Tibial nerve (tissue), 4 donors: ENCODE measurements around the gene CRYBG1.

Experiments
- CTCF ChIP-seq, 5 experiments: fragments of 200-600 bp in 3 of 5; fragments of 450-650 bp in 2 of 5; sonication (generic) in 3 of 5; IDR thresholded peaks; one replicate each; pipeline ENCODE4 v1.5.1; 2016 to 2019; ENCODE audit warnings: antibody characterized with exemption in 5 of 5, mild to moderate bottlenecking in 3 of 5, moderate library complexity in 2 of 5
- EP300 ChIP-seq, 2 donors: sonication (generic); formaldehyde crosslinking; IDR thresholded peaks; one replicate each; pipeline ENCODE4 v1.6.1; 2017; ENCODE audit warnings: antibody characterized with exemption in 2 of 2, mild to moderate bottlenecking in 1 of 2

GRCh38 chr6:106556368-106556960 lies 195.9 kb downstream of the CRYBG1 start:
- TF ChIP-seq EP300 (IDR thresholded peaks at IDR 0.05) (no peak), CTCF (IDR thresholded peaks at IDR 0.05) (peak in 2 of 5 experiments; percentile 16 to 33)
